Peyer's patch (tissue), 4 donors: Measurements from ENCODE around the gene SLC18A3. TPM values are rescaled to one million over a fixed set of nuclear protein-coding genes. Genes with fewer than 3 reads are reported as not detected.

Experiments
- DNase-seq, 3 donors: peaks; one replicate each; pipeline ENCODE4 v3.0.0-alpha.2; 2017 to 2019
- H3K27ac ChIP-seq, 4 donors: fragments of 200-600 bp; sonication (generic); one replicate each; pipeline ENCODE4 v1.5.1; 2016 to 2019
- H3K27me3 ChIP-seq, 2 donors: fragments of 200-600 bp; sonication (generic); one replicate each; pipeline ENCODE4 v1.5.1; 2019
- H3K36me3 ChIP-seq, 3 donors: fragments of 200-600 bp; sonication (generic); one replicate each; pipeline ENCODE4 v1.5.1; 2016 to 2019
- H3K4me1 ChIP-seq, 4 donors: fragments of 200-600 bp; sonication (generic); one replicate each; pipeline ENCODE4 v1.5.1; 2016 to 2019
- H3K4me3 ChIP-seq, 4 donors: fragments of 200-600 bp; sonication (generic); 1 replicate in 3 of 4; 2 replicates in 1 of 4; pipeline ENCODE4 v1.5.1; 2016 to 2019; ENCODE audit warnings: mild to moderate bottlenecking in 1 of 4
- H3K9me3 ChIP-seq, 4 donors: fragments of 200-600 bp; sonication (generic); one replicate each; pipeline ENCODE4 v1.5.1; 2016 to 2019; ENCODE audit warnings: mild to moderate bottlenecking in 1 of 4
- CTCF ChIP-seq, 6 experiments: fragments of 450-650 bp in 4 of 6; fragments of 200-600 bp in 2 of 6; sonication (generic) in 1 of 6; IDR thresholded peaks; one replicate each; pipeline ENCODE4 v1.5.1; 2017 to 2019; ENCODE audit warnings: antibody characterized with exemption in 6 of 6, mild to moderate bottlenecking in 3 of 6, moderate library complexity in 1 of 6
- POLR2A ChIP-seq, 2 donors: fragments of 450-650 bp; IDR thresholded peaks; one replicate each; pipeline ENCODE4 v1.5.1; 2017; ENCODE audit warnings: antibody characterized with exemption in 2 of 2, mild to moderate bottlenecking in 2 of 2, moderate library complexity in 2 of 2
- total RNA-seq, 4 donors: library from RNA; depleted of rRNA; stranded (reverse); fragments of >200 nt; gene quantifications; one replicate each; pipeline ENCODE4 v1.1.0, GENCODE V29; 2016

SLC18A3 gene
- total RNA-seq, 4 donors from 2014 or later = 0.47 TPM; not detected in 3

GRCh38 chr10:49631975-49632374 lies 21.9 kb downstream of the SLC18A3 start:
- Histone ChIP-seq H3K27me3 (no peaks in the 10 kb centered on the region), H3K9me3 (no peaks in the 10 kb centered on the region), H3K4me1 (no peaks in the 10 kb centered on the region), H3K27ac (no peak overlapping the region), H3K4me3 (no peak overlapping the region), H3K36me3 (no peaks in the 10 kb centered on the region)
- DNase-seq = peak in 2 of 3 donors; percentile 9 to 21
- no peak for TF ChIP-seq CTCF (IDR thresholded peaks at IDR 0.05)
- TF ChIP-seq POLR2A (IDR thresholded peaks at IDR 0.05) = no peak

DNA sequence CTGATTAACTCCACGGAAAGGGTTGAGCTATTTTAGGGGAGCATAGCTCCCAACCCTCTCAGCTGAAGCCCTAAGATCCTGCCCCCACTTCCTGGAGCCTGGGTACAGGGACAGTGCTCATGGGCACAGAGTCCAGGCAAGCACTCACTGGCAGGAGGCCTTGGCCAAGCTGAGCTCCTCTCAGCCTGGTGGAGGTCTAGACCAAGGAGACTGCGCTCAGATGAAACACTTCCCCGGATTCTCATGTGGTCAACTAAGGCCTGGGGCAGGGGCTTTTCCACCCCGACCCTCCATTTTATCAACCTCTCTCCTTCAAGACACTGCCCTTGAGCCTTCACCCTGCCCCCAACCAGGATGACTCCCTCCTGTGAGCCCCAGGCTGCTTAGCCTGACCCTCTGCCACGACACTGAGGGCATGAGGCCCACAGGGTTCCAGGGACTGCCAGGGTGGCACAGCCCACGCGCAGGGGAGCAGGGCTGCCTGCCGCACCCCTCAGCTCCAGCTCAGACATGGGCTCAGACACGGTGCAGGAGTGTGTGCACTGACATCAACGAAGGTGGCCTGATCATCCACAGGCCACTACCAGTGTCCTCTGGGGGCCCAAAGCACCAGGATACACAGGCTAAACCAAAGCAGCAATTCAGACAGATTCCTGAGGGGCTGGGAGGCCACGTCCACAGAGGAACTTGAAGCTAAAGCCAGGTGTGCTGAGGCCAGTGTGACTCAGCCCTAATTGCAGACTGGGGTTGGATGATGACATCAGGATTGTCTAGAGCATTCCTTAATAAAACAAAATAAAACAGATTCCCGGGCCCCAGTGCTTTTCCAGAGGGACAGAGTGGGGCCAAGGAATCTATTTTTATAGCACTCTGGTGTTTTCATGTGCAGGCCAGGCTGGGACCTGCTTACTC lies 22.6 kb downstream of the SLC18A3 start:
- TF ChIP-seq POLR2A (IDR thresholded peaks at IDR 0.05) = no peak
- TF ChIP-seq CTCF (IDR thresholded peaks at IDR 0.05) = no peak
- Histone ChIP-seq H3K27ac (no peak overlapping the region), H3K36me3 (no peaks in the 10 kb centered on the region), H3K9me3 (no peaks in the 10 kb centered on the region), H3K27me3 (no peaks in the 10 kb centered on the region), H3K4me1 (no peaks in the 10 kb centered on the region), H3K4me3 (no peak overlapping the region)
- peak in 2 of 3 donors; percentile 22 to 32 for DNase-seq

- H3K27me3 ChIP-seq = no peaks in the 10 kb centered on the region
- TF ChIP-seq CTCF (IDR thresholded peaks at IDR 0.05) = no peak
- no peaks in the 10 kb centered on the region for H3K36me3 ChIP-seq
- H3K9me3 ChIP-seq = no peaks in the 10 kb centered on the region
- no peak overlapping the region for H3K4me3 ChIP-seq
- H3K27ac ChIP-seq = no peak overlapping the region
- DNase-seq = peak in 2 of 3 donors; percentile 15 to 20
- H3K4me1 ChIP-seq = no peaks in the 10 kb centered on the region
Measured at GRCh38 chr10:49633327-49634068, 23.4 kb downstream of the SLC18A3 start.

- no peaks in the 10 kb centered on the region for H3K4me1 ChIP-seq
- H3K27me3 ChIP-seq = no peaks in the 10 kb centered on the region
- H3K4me3 ChIP-seq = no peak overlapping the region
- TF ChIP-seq POLR2A (IDR thresholded peaks at IDR 0.05) = no peak
- no peak for TF ChIP-seq CTCF (IDR thresholded peaks at IDR 0.05)
- H3K36me3 ChIP-seq = no peaks in the 10 kb centered on the region
- no peak overlapping the region for H3K27ac ChIP-seq
- H3K9me3 ChIP-seq = no peaks in the 10 kb centered on the region
- peak in 2 of 3 donors; percentile 38 to 44 for DNase-seq
Measured at GRCh38 chr10:49634069-49634660, 24.1 kb downstream of the SLC18A3 start.

DNA sequence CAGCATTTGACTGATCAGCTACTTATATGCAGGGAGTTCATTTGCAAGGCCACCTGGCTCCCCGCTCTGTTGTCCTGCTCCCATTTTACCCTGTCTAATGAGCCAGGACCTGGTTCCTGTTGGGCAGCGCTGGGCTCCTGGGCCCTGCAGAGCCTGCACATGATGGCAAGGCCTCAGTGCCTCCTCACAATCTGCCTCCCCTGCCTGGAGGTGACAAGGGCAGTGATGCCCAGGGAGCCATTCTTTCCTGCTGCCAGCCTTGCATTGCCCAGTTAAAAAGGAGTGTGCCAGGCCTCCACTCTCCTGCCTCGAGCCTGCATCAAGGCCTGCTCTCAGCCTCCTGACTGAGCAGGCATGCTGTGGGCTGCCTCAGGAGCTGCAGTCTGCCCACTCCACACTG lies 32.2 kb downstream of the SLC18A3 start:
- no peak overlapping the region for H3K4me3 ChIP-seq
- H3K36me3 ChIP-seq = no peaks in the 10 kb centered on the region
- H3K9me3 ChIP-seq = no peaks in the 10 kb centered on the region
- H3K27me3 ChIP-seq = no peaks in the 10 kb centered on the region
- H3K4me1 ChIP-seq = no peaks in the 10 kb centered on the region
- no peak overlapping the region for H3K27ac ChIP-seq
- DNase-seq = peak in 1 of 3 donors; percentile 15
- TF ChIP-seq CTCF (IDR thresholded peaks at IDR 0.05) (no peak), POLR2A (IDR thresholded peaks at IDR 0.05) (no peak)
